HEK293 (cell line): ENCODE measurements around the gene NANS.

ENCODE experiments used
- KLF7 ChIP-seq: fragments of 450-650 bp; formaldehyde crosslinking; IDR thresholded peaks from 2 replicates; pipeline ENCODE4 v1.5.1; 2016; ENCODE audit warnings: missing biosample characterization, missing genetic modification characterization, borderline replicate concordance
- KLF8 ChIP-seq: fragments of 450-650 bp; formaldehyde crosslinking; IDR thresholded peaks from 2 replicates; pipeline ENCODE4 v1.5.1; 2016; ENCODE audit warnings: missing biosample characterization, missing genetic modification characterization
- REPIN1 ChIP-seq: fragments of 450-650 bp; formaldehyde crosslinking; IDR thresholded peaks from 2 replicates; pipeline ENCODE4 v1.5.1; 2017; ENCODE audit warnings: missing biosample characterization, missing genetic modification characterization, low read depth
- SCRT1 ChIP-seq: fragments of 450-650 bp; formaldehyde crosslinking; IDR thresholded peaks from 2 replicates; pipeline ENCODE4 v1.5.1; 2016; ENCODE audit warnings: missing biosample characterization, missing genetic modification characterization, borderline replicate concordance
- ZBTB1 ChIP-seq: fragments of 450-650 bp; formaldehyde crosslinking; IDR thresholded peaks from 2 replicates; pipeline ENCODE4 v1.5.1; 2016; ENCODE audit warnings: missing biosample characterization, missing genetic modification characterization
- ZBTB20 ChIP-seq: fragments of 450-650 bp; formaldehyde crosslinking; IDR thresholded peaks from 2 replicates; pipeline ENCODE4 v1.5.1; 2016; ENCODE audit warnings: missing biosample characterization, missing genetic modification characterization
- ZBTB7A ChIP-seq: fragments of 450-650 bp; formaldehyde crosslinking; IDR thresholded peaks from 2 replicates; pipeline ENCODE4 v1.5.1; 2016; ENCODE audit warnings: low read depth, missing biosample characterization, missing genetic modification characterization
- ZNF138 ChIP-seq: fragments of 450-650 bp; formaldehyde crosslinking; IDR thresholded peaks from 2 replicates; pipeline ENCODE4 v1.5.1; 2016; ENCODE audit warnings: missing biosample characterization, missing genetic modification characterization, borderline replicate concordance
- ZNF146 ChIP-seq: fragments of 450-650 bp; formaldehyde crosslinking; IDR thresholded peaks from 2 replicates; pipeline ENCODE4 v1.5.1; 2016; ENCODE audit warnings: missing biosample characterization, missing genetic modification characterization
- ZNF175 ChIP-seq: fragments of 450-650 bp; formaldehyde crosslinking; IDR thresholded peaks from 2 replicates; pipeline ENCODE4 v1.5.1; 2016; ENCODE audit warnings: missing biosample characterization, missing genetic modification characterization
- ZNF37A ChIP-seq: fragments of 450-650 bp; IDR thresholded peaks from 2 replicates; pipeline ENCODE4 v1.5.1; 2018; ENCODE audit warnings: missing biosample characterization, missing genetic modification characterization
- ZNF404 ChIP-seq: fragments of 450-650 bp; formaldehyde crosslinking; IDR thresholded peaks from 2 replicates; pipeline ENCODE4 v1.5.1; 2017; ENCODE audit warnings: missing biosample characterization, missing genetic modification characterization
- ZNF48 ChIP-seq: fragments of 450-650 bp; formaldehyde crosslinking; IDR thresholded peaks from 2 replicates; pipeline ENCODE4 v1.5.1; 2016; ENCODE audit warnings: missing biosample characterization, missing genetic modification characterization
- ZNF548 ChIP-seq: fragments of 450-650 bp; formaldehyde crosslinking; IDR thresholded peaks from 2 replicates; pipeline ENCODE4 v1.5.1; 2016; ENCODE audit warnings: missing biosample characterization, missing genetic modification characterization
- ZNF664 ChIP-seq: fragments of 450-650 bp; formaldehyde crosslinking; IDR thresholded peaks from 2 replicates; pipeline ENCODE4 v1.5.1; 2016; ENCODE audit warnings: missing biosample characterization, missing genetic modification characterization
- ZNF707 ChIP-seq: fragments of 450-650 bp; formaldehyde crosslinking; IDR thresholded peaks from 2 replicates; pipeline ENCODE4 v1.5.1; 2016; ENCODE audit warnings: missing biosample characterization, missing genetic modification characterization
- ZNF776 ChIP-seq: fragments of 450-650 bp; formaldehyde crosslinking; IDR thresholded peaks from 2 replicates; pipeline ENCODE4 v1.5.0; 2017; ENCODE audit warnings: missing biosample characterization, missing genetic modification characterization, borderline replicate concordance
- ZNF791 ChIP-seq: fragments of 450-650 bp; formaldehyde crosslinking; IDR thresholded peaks from 2 replicates; pipeline ENCODE4 v1.5.1; 2016; ENCODE audit warnings: missing biosample characterization, missing genetic modification characterization
- ZSCAN23 ChIP-seq: fragments of 450-650 bp; formaldehyde crosslinking; IDR thresholded peaks from 2 replicates; pipeline ENCODE4 v1.5.1; 2016; ENCODE audit warnings: missing biosample characterization, missing genetic modification characterization
- TF ChIP-seq, protein P1 (sequence below): fragments of 450-650 bp; formaldehyde crosslinking; IDR thresholded peaks from 2 replicates; pipeline ENCODE4 v1.5.1; 2016; ENCODE audit warnings: missing biosample characterization, missing genetic modification characterization
- TF ChIP-seq, protein P2 (sequence below): fragments of 450-650 bp; formaldehyde crosslinking; IDR thresholded peaks from 2 replicates; pipeline ENCODE4 v1.5.1; 2017; ENCODE audit warnings: missing biosample characterization, missing genetic modification characterization
- TF ChIP-seq, protein P3 (sequence below): fragments of 450-650 bp; formaldehyde crosslinking; IDR thresholded peaks from 2 replicates; pipeline ENCODE4 v1.5.0; 2017; ENCODE audit warnings: missing biosample characterization, missing genetic modification characterization, borderline replicate concordance
- TF ChIP-seq, protein P4 (sequence below): fragments of 450-650 bp; IDR thresholded peaks from 2 replicates; pipeline ENCODE4 v1.5.1; 2018; ENCODE audit warnings: missing biosample characterization, mild to moderate bottlenecking, missing genetic modification characterization
- TF ChIP-seq, protein P5 (sequence below): fragments of 450-650 bp; formaldehyde crosslinking; IDR thresholded peaks from 2 replicates; pipeline ENCODE4 v1.5.1; 2016; ENCODE audit warnings: missing biosample characterization, missing genetic modification characterization
- TF ChIP-seq, protein P6 (sequence below): fragments of 450-650 bp; formaldehyde crosslinking; IDR thresholded peaks from 2 replicates; pipeline ENCODE4 v1.5.1; 2016; ENCODE audit warnings: missing biosample characterization, missing genetic modification characterization

NANS gene

DNA sequence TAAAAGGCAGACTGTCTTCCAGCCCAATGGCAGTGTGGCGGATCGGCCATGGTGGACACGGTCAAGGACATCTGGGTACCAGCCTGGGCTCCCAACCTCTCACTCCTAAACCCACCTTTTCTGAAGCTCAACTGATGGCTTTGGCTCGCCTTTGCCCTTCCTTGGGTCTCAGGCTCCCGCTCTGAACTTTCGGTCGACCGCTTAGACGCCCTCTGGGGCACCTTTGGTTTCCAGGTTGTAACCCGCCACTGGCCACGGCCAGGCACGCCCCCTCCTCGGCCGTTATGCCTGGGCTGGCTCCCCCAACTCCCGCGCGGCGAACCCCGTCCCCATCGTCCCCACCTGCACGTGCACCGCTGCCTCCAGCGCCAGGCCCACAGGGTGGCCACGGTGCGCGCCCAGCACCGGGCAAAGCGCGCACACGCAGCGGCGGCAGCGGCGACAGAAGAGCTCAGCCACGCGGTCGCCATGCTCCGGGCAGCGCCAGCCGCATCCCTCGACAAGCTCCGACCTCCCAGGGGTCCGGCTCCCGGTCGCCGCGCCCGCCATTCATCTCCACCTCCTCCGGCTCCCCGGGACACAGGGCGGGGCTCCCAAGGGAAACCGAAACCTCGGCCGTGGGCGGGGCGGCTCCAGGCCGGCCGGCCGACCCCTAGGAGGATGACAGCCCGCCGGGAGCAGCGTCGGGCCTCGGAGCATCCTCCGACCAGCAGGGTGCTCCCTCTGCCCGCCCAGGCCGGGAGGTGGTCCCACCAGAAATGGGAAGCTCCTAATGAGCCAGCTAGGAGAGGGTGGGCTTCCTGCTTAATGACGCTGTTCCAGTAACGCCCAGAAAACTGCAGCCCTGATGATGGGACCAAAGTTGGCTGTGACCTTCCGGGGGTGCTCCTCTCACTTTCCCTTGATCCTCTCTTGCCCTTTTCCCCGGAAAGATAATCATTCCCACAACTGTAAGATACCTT is 62.4 kb downstream of the NANS start, which contains the start of gene TRIM14 (continued):
- TF ChIP-seq KLF7 (tag by site-specific recombination) (peak; percentile 29; the same call in 1 of the 2 replicates), ZNF48 (tag by site-specific recombination) (no peak), ZNF707 (no peak), ZBTB7A (0 out of 2 replicates have a peak, but pooled peaks have one; percentile 30), REPIN1 (tag by site-specific recombination) (no peak), ZNF175 (tag by site-specific recombination) (no peak), ZNF404 (tag by site-specific recombination) (no peak), ZNF548 (tag by site-specific recombination) (no peak), KLF8 (peak; percentile 71; the same call in 1 of the 2 replicates), SCRT1 (tag by site-specific recombination) (no peak), ZNF146 (tag by site-specific recombination) (no peak), ZSCAN23 (tag by site-specific recombination) (no peak), ZBTB20 (tag by site-specific recombination) (peak; percentile 73), ZNF664 (tag by site-specific recombination) (no peak), ZBTB1 (tag by site-specific recombination) (no peak), ZNF776 (no peak), ZNF138 (tag by site-specific recombination) (no peak), ZNF37A (no peak), ZNF791 (tag by site-specific recombination) (no peak)
- TF ChIP-seq, protein P1, sequence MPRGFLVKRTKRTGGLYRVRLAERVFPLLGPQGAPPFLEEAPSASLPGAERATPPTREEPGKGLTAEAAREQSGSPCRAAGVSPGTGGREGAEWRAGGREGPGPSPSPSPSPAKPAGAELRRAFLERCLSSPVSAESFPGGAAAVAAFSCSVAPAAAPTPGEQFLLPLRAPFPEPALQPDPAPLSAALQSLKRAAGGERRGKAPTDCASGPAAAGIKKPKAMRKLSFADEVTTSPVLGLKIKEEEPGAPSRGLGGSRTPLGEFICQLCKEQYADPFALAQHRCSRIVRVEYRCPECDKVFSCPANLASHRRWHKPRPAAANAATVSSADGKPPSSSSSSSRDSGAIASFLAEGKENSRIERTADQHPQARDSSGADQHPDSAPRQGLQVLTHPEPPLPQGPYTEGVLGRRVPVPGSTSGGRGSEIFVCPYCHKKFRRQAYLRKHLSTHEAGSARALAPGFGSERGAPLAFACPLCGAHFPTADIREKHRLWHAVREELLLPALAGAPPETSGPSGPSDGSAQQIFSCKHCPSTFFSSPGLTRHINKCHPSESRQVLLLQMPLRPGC (tag by site-specific recombination) = no peak
- TF ChIP-seq, protein P2, sequence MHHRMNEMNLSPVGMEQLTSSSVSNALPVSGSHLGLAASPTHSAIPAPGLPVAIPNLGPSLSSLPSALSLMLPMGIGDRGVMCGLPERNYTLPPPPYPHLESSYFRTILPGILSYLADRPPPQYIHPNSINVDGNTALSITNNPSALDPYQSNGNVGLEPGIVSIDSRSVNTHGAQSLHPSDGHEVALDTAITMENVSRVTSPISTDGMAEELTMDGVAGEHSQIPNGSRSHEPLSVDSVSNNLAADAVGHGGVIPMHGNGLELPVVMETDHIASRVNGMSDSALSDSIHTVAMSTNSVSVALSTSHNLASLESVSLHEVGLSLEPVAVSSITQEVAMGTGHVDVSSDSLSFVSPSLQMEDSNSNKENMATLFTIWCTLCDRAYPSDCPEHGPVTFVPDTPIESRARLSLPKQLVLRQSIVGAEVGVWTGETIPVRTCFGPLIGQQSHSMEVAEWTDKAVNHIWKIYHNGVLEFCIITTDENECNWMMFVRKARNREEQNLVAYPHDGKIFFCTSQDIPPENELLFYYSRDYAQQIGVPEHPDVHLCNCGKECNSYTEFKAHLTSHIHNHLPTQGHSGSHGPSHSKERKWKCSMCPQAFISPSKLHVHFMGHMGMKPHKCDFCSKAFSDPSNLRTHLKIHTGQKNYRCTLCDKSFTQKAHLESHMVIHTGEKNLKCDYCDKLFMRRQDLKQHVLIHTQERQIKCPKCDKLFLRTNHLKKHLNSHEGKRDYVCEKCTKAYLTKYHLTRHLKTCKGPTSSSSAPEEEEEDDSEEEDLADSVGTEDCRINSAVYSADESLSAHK (tag by site-specific recombination) = no peak
- TF ChIP-seq, protein P3, sequence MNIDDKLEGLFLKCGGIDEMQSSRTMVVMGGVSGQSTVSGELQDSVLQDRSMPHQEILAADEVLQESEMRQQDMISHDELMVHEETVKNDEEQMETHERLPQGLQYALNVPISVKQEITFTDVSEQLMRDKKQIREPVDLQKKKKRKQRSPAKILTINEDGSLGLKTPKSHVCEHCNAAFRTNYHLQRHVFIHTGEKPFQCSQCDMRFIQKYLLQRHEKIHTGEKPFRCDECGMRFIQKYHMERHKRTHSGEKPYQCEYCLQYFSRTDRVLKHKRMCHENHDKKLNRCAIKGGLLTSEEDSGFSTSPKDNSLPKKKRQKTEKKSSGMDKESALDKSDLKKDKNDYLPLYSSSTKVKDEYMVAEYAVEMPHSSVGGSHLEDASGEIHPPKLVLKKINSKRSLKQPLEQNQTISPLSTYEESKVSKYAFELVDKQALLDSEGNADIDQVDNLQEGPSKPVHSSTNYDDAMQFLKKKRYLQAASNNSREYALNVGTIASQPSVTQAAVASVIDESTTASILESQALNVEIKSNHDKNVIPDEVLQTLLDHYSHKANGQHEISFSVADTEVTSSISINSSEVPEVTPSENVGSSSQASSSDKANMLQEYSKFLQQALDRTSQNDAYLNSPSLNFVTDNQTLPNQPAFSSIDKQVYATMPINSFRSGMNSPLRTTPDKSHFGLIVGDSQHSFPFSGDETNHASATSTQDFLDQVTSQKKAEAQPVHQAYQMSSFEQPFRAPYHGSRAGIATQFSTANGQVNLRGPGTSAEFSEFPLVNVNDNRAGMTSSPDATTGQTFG (tag by site-specific recombination) = no peak
- TF ChIP-seq, protein P4, sequence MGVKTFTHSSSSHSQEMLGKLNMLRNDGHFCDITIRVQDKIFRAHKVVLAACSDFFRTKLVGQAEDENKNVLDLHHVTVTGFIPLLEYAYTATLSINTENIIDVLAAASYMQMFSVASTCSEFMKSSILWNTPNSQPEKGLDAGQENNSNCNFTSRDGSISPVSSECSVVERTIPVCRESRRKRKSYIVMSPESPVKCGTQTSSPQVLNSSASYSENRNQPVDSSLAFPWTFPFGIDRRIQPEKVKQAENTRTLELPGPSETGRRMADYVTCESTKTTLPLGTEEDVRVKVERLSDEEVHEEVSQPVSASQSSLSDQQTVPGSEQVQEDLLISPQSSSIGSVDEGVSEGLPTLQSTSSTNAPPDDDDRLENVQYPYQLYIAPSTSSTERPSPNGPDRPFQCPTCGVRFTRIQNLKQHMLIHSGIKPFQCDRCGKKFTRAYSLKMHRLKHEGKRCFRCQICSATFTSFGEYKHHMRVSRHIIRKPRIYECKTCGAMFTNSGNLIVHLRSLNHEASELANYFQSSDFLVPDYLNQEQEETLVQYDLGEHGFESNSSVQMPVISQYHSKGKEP (tag by site-specific recombination) = no peak
- TF ChIP-seq, protein P5, sequence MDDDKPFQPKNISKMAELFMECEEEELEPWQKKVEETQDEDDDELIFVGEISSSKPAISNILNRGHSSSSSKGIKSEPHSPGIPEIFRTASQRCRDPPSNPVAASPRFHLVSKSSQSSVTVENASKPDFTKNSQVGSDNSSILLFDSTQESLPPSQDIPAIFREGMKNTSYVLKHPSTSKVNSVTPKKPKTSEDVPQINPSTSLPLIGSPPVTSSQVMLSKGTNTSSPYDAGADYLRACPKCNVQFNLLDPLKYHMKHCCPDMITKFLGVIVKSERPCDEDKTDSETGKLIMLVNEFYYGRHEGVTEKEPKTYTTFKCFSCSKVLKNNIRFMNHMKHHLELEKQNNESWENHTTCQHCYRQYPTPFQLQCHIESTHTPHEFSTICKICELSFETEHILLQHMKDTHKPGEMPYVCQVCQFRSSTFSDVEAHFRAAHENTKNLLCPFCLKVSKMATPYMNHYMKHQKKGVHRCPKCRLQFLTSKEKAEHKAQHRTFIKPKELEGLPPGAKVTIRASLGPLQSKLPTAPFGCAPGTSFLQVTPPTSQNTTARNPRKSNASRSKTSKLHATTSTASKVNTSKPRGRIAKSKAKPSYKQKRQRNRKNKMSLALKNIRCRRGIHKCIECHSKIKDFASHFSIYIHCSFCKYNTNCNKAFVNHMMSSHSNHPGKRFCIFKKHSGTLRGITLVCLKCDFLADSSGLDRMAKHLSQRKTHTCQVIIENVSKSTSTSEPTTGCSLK (tag by site-specific recombination) = no peak
- TF ChIP-seq, protein P6, sequence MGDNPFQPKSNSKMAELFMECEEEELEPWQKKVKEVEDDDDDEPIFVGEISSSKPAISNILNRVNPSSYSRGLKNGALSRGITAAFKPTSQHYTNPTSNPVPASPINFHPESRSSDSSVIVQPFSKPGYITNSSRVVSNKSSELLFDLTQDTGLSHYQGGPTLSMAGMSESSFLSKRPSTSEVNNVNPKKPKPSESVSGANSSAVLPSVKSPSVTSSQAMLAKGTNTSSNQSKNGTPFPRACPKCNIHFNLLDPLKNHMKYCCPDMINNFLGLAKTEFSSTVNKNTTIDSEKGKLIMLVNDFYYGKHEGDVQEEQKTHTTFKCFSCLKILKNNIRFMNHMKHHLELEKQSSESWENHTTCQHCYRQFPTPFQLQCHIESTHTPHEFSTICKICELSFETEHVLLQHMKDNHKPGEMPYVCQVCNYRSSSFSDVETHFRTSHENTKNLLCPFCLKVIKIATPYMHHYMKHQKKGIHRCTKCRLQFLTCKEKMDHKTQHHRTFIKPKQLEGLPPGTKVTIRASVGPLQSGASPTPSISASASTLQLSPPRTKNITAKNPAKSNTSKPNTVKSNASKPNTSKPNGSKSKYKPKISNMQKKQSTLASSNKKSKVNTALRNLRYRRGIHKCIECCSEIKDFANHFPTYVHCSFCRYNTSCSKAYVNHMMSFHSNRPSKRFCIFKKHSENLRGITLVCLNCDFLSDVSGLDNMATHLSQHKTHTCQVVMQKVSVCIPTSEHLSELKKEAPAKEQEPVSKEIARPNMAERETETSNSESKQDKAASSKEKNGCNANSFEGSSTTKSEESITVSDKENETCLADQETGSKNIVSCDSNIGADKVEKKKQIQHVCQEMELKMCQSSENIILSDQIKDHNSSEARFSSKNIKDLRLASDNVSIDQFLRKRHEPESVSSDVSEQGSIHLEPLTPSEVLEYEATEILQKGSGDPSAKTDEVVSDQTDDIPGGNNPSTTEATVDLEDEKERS (tag by site-specific recombination) = no peak
